Activated CD4-positive, alpha-beta T cell treated with anti-CD3 and anti-CD28 coated beads, Interleukin-2, amount 10 ng/mL, durations not matched to agents 24 days and 14 days (primary cell): ENCODE data around the gene UBASH3B. TPM values are rescaled to one million over a fixed set of nuclear protein-coding genes. Genes with fewer than 3 reads are reported as not detected.

Experiments used
- DNase-seq: peaks from one replicate; pipeline ENCODE4 v3.0.0; 2022
- H3K27ac Mint-ChIP-seq: one replicate; pipeline ENCODE4 v1.8.0; 2022; ENCODE audit warnings: mild to moderate bottlenecking, mixed read lengths
- H3K27me3 Mint-ChIP-seq: one replicate; pipeline ENCODE4 v1.8.0; 2022; ENCODE audit warnings: mixed read lengths
- H3K36me3 Mint-ChIP-seq: one replicate; pipeline ENCODE4 v1.8.0; 2022; ENCODE audit warnings: low read depth, mild to moderate bottlenecking, mixed read lengths
- H3K4me1 Mint-ChIP-seq: one replicate; pipeline ENCODE4 v1.8.0; 2021; ENCODE audit warnings: mixed read lengths
- H3K4me3 Mint-ChIP-seq: one replicate; pipeline ENCODE4 v1.8.0; 2022; ENCODE audit warnings: mild to moderate bottlenecking, moderate library complexity, mixed read lengths
- H3K9me3 Mint-ChIP-seq: one replicate; pipeline ENCODE4 v1.8.0; 2021; ENCODE audit warnings: mixed read lengths
- intact Hi-C: fragments of 100-400 bp; cut with micrococcal nuclease; formaldehyde crosslinking; loops from one replicate; pipeline ENCODE4 v1.15.1; 2023
- total RNA-seq: library from RNA; stranded (reverse); gene quantifications from 2 replicates; pipeline ENCODE4 v1.2.3, GENCODE V29; 2022

Gene UBASH3B
- total RNA-seq, 1 donor from 2014 or later = 14.8 TPM

DNA sequence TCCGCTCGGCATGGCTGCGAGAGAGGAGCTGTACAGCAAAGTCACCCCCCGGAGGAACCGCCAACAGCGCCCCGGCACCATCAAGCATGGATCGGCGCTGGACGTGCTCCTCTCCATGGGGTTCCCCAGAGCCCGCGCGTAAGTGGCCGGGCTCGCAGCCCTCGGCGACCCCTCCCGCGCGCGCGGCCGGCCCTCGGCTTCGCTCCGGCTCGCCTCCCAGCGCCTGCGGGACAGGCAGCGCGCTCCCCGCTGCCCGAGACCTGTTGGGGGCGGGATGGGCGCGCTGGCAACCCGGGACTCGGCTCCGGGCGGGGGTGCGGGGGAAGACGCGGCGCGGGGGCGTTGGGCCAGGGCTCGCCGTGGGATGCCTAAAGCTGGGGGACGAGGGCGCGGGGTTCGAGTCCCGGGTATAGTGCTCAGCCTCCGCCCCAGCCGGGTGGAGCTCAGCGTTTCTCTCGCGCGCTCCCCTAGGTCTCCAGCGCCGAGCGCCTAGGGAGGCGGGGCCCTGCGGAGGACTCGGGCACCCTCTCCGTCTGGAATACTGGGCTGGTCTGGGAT lies 630 bp downstream of the UBASH3B start:
- H3K27me3 Mint-ChIP-seq = peaks cover 52% of the 10 kb centered on the region
- H3K36me3 Mint-ChIP-seq = peaks cover 5% of the 10 kb centered on the region
- intact Hi-C loops = loop anchor here (2.0 to 10.0 kb wide), 3 partner anchors 15 to 199 kb away; no protein-coding TSS in a partner anchor
- peaks cover 17% of the 10 kb centered on the region for H3K4me1 Mint-ChIP-seq
- H3K9me3 Mint-ChIP-seq = no peaks in the 10 kb centered on the region
- DNase-seq = peak; percentile 83
- H3K4me3 Mint-ChIP-seq = peak overlapping the region; percentile 97
- H3K27ac Mint-ChIP-seq = peak overlapping the region; percentile 86

- H3K36me3 Mint-ChIP-seq = peaks cover 5% of the 10 kb centered on the region
- intact Hi-C loops = loop anchor here (2.0 to 10.0 kb wide), 3 partner anchors 16 to 198 kb away; no protein-coding TSS in a partner anchor
These were observed 1.1 kb downstream of the UBASH3B start for GRCh38 chr11:122656631-122657101.

DNA sequence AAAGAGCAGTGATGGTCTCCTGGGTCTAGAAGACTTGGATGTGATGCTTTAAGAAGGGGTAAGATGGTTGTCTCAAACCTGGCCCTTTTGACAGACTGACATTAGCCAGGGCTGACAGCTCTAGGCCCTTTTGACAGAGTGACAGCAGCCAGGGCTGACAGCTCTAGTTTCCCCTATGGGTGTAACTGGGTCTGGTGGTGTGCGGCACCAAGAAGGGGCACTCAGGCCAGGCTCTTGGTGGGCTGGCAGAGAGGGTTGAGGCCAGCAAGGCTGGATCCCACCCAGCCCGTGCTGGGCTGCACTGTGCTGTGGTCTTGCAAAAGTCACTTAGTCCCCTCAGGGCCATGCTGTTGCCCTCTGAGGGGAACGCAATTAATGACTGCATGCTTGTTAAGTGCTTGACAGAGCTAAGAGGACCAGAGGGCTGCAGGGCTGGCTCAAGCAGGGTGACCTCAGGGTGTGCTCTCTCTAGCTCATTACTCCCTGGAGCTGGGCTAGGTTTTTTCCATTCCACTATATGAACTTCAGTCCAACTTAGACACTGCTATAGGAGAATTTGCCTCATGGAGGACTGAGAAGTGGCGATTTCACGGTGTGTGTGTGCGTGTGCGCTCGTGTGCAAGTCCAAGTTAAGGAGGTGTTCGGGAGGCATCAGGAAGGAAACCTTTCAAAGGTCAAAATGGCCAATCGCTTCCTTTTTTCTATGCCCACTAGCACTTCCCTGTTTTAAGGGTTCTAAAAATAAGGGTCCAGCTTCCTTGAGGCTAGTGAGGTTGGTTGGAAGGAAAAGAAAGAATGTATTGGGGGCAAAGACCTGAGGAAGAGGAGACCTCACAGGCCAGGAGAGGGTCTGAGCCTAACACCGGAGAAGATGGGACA lies 4.4 kb downstream of the UBASH3B start:
- no peak overlapping the region for H3K4me3 Mint-ChIP-seq

More at GRCh38 chr11:122656631-122657101, 1.1 kb downstream of the UBASH3B start:
- no peaks in the 10 kb centered on the region for H3K9me3 Mint-ChIP-seq
- DNase-seq = peak; percentile 76
- peak overlapping the region; percentile 97 for H3K4me3 Mint-ChIP-seq
- H3K4me1 Mint-ChIP-seq = peaks cover 17% of the 10 kb centered on the region
- H3K27ac Mint-ChIP-seq = peak overlapping the region; percentile 61
- H3K27me3 Mint-ChIP-seq = peaks cover 52% of the 10 kb centered on the region

DNA sequence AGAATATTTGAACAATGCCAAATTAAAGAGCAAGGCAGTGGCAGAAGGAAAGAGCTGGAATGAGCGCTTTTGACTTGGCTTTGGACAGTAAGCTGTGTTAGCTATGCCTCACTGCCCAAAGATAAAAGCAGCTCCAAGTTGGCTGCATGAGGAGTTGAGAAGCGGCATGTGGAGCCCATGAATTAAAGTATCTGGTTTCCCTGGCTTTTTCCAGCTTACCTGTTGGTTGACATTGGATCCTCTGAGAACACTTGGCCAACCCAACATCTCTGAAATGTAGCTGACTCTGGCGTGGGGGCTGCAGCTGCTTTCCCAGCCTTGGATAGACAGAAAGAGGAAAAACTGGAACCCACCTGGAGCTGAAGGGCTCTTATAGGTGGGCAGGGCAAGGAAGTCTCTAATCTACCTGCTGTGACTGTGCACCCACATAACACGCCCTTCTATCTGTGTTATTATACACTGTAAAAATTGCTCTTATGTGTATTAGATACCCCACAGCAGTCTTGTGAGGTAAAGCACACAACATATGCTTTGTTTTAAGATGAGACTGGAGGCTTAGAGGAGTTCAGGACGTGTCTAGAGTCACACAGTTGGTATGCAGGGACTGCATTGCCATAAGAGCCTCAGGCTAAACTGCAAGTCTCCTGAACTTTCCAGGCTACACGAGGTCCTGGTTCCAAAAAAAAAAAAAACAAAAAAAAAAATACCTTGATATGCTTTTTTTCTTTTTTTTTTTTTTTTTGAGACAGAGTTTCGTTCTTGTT lies 5.8 kb downstream of the UBASH3B start:
- Mint-ChIP-seq H3K27me3 (peaks cover 24% of the 10 kb centered on the region), H3K4me3 (no peak overlapping the region), H3K9me3 (no peaks in the 10 kb centered on the region), H3K36me3 (peaks cover 5% of the 10 kb centered on the region), H3K27ac (no peak overlapping the region), H3K4me1 (peaks cover 9% of the 10 kb centered on the region)
- intact Hi-C loops = no loop called here
- DNase-seq = no peak

More for the DNA sequence above, 4.4 kb downstream of the UBASH3B start:
- peaks cover 5% of the 10 kb centered on the region for H3K36me3 Mint-ChIP-seq
- intact Hi-C loops = loop anchor here (10.0 kb wide), 1 partner anchor 195 kb away; no protein-coding TSS in a partner anchor
- H3K27me3 Mint-ChIP-seq = peaks cover 29% of the 10 kb centered on the region
- H3K9me3 Mint-ChIP-seq = no peaks in the 10 kb centered on the region
- H3K27ac Mint-ChIP-seq = no peak overlapping the region
- H3K4me1 Mint-ChIP-seq = peaks cover 15% of the 10 kb centered on the region
- DNase-seq = no peak

- H3K4me1 Mint-ChIP-seq = peaks cover 8% of the 10 kb centered on the region
- DNase-seq = no peak
These were observed 7.7 kb downstream of the UBASH3B start for GRCh38 chr11:122663056-122663740.

DNA sequence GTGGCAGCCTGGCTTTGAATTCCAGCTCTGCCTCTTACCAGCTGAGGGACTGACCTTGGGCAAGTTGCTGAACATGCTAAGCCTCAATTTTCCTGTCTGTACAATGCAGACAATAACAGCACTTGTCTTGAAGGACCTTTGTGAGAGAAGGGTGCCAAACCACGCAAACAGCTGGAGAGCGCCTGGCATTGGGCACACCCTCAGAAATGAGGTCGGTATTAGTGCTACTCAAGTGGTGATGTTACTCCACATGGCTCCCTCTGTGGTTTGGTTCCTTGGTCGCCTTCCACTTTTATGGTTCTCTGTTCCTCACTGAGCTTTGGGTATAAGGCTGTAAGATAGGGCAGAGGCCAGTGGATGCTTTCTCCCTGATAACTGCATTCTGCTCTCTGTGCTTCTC lies 8.2 kb downstream of the UBASH3B start:
- intact Hi-C loops = no loop called here
- Mint-ChIP-seq H3K4me3 (no peak overlapping the region), H3K27me3 (peaks cover 14% of the 10 kb centered on the region), H3K36me3 (peaks cover 2% of the 10 kb centered on the region), H3K4me1 (peaks cover 13% of the 10 kb centered on the region), H3K27ac (no peak overlapping the region), H3K9me3 (no peaks in the 10 kb centered on the region)
- no peak for DNase-seq

More at GRCh38 chr11:122663056-122663740, 7.7 kb downstream of the UBASH3B start:
- Mint-ChIP-seq H3K27ac (no peak overlapping the region), H3K4me3 (no peak overlapping the region), H3K27me3 (peaks cover 15% of the 10 kb centered on the region), H3K9me3 (no peaks in the 10 kb centered on the region), H3K36me3 (peaks cover 2% of the 10 kb centered on the region)
- intact Hi-C loops = no loop called here

DNA sequence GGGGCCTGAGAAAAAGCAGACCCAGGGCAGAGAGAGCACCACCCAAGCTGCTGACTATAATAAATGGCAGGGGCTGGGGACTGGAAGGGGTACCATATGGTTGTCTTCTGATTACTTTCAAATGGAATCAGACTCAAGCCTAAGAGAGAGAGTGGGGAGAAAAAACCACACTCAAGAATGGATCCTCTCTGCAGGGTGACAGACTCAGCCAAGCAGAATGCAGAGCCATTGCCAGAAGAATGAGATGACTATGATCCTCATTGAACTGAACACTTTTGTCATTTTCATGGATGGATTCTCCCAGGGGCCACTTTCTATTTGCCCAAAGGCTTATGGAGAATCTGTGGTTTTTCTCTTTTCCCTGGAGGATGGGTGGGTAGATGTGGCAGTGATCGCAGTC lies 8.7 kb downstream of the UBASH3B start:
- Mint-ChIP-seq H3K4me1 (peaks cover 16% of the 10 kb centered on the region), H3K4me3 (no peak overlapping the region), H3K36me3 (peaks cover 1% of the 10 kb centered on the region), H3K27me3 (peaks cover 10% of the 10 kb centered on the region), H3K9me3 (peaks cover 3% of the 10 kb centered on the region), H3K27ac (no peak overlapping the region)
- DNase-seq = no peak
- intact Hi-C loops = no loop called here

DNA sequence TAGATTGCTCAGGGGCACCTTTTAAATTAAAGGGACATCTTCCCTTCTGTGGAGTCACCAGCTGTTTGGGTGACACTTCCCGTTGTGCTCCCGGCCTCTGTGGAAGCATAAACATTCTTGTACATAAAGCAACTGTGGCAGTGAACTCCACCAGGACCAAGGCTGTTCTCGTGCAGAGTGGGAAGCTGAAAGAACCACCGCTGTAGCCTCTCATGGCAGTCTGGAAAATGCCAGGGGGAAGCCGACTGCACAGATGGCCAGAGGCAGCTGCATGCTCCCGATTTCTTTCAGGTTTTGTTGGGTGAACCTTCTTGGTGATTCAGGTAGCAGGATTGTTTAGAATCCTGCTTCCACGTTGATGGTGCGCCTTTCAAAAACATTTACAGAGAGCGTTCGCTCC lies 10.3 kb downstream of the UBASH3B start:
- Mint-ChIP-seq H3K36me3 (peaks cover 7% of the 10 kb centered on the region), H3K4me1 (peaks cover 24% of the 10 kb centered on the region)
- intact Hi-C loops = no loop called here

DNA sequence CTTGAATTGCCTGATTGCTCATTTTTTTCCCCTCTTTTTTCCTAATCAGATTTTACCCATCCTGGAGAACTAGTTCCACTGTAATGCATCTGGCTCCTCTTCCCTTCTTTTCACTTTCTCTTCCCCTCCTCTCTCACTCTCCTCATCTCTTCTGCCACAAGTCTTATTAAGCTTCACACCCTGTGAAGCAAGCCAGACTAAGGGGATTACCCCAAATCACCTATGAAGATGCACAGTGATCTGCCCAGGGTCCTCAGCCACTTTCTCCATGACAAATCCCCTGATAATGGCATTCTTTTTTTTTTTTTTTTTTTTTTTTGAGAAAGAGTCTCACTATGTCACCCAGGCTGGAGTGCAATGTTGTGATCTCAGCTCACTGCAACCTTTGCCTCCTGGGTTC lies 11.2 kb downstream of the UBASH3B start:
- Mint-ChIP-seq H3K4me3 (no peak overlapping the region), H3K27me3 (peaks cover 5% of the 10 kb centered on the region), H3K27ac (no peak overlapping the region)

More for the DNA sequence above, 10.3 kb downstream of the UBASH3B start:
- H3K9me3 Mint-ChIP-seq = peaks cover 14% of the 10 kb centered on the region
- no peak overlapping the region for H3K27ac Mint-ChIP-seq
- DNase-seq = no peak
- peaks cover 7% of the 10 kb centered on the region for H3K27me3 Mint-ChIP-seq
- H3K4me3 Mint-ChIP-seq = no peak overlapping the region

DNA sequence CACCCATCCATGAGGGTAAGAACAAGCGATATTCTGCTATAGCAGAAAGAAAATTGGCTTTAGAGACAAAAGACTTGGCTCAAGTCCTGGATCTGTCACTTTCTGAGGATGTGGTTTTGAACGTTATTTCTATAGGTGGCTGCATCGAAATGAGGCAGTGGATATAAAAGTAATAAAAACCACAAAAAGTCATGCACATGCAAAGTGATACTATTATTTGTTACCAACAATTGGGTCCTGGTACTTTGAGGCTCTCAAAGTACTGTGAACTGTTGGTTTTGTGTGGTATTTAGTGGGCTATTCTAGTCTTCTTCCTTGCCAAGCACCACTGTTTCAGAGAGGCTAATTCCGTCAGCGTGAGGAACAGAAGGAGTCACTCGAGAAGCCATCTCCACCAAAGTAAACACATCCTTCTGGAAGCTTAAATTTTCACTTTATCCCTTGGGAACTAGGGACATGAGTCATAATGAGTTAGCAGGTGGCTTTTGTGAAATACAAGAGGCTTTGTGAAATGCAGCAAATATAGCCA lies 13.1 kb downstream of the UBASH3B start:
- no peak overlapping the region for H3K27ac Mint-ChIP-seq
- peaks cover 9% of the 10 kb centered on the region for H3K36me3 Mint-ChIP-seq
- peaks cover 25% of the 10 kb centered on the region for H3K4me1 Mint-ChIP-seq
- H3K9me3 Mint-ChIP-seq = peaks cover 14% of the 10 kb centered on the region
- DNase-seq = no peak
- peaks cover 4% of the 10 kb centered on the region for H3K27me3 Mint-ChIP-seq
- intact Hi-C loops = no loop called here
- H3K4me3 Mint-ChIP-seq = peak overlapping the region; percentile 3

More for the DNA sequence above, 11.2 kb downstream of the UBASH3B start:
- peaks cover 14% of the 10 kb centered on the region for H3K9me3 Mint-ChIP-seq
- peaks cover 9% of the 10 kb centered on the region for H3K36me3 Mint-ChIP-seq
- peaks cover 24% of the 10 kb centered on the region for H3K4me1 Mint-ChIP-seq
- intact Hi-C loops = no loop called here
- DNase-seq = no peak

- H3K36me3 Mint-ChIP-seq = peaks cover 9% of the 10 kb centered on the region
- intact Hi-C loops = loop anchor here (10.0 kb wide), 1 partner anchor 1095 kb away; no protein-coding TSS in a partner anchor
- H3K4me1 Mint-ChIP-seq = peaks cover 27% of the 10 kb centered on the region
- H3K27ac Mint-ChIP-seq = no peak overlapping the region
- no peak overlapping the region for H3K4me3 Mint-ChIP-seq
- H3K9me3 Mint-ChIP-seq = peaks cover 14% of the 10 kb centered on the region
- H3K27me3 Mint-ChIP-seq = peaks cover 3% of the 10 kb centered on the region
- DNase-seq = no peak
These were observed 14.6 kb downstream of the UBASH3B start for GRCh38 chr11:122670131-122670530.

DNA sequence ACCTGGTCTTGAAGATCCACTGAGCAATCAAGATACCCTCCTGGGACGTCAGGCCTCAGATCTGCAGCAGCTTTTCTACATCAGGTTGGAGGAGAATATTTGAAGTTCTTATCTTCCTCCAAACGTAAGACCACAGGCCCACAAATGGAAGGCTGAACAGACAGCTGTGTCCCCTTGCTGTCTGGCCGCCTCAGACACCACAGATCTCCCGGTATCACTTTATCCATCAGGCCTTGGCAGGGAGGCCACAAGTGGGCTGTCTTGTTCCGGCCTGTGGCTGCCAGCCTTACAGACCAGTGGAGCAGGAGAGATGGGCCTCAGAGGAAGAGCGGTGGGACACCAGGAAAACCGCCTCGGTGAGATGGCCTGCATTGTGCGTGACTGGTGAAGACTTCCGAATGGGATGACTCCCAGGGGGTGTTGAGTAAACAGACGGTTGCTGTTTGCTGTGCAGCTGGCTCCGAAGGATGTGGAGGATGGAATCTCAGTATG lies 15.9 kb downstream of the UBASH3B start:
- Mint-ChIP-seq H3K27ac (no peak overlapping the region), H3K9me3 (peaks cover 14% of the 10 kb centered on the region), H3K27me3 (peaks cover 3% of the 10 kb centered on the region), H3K4me1 (peaks cover 34% of the 10 kb centered on the region), H3K36me3 (peaks cover 9% of the 10 kb centered on the region), H3K4me3 (no peak overlapping the region)
- intact Hi-C loops = loop anchor here (10.0 kb wide), 1 partner anchor 1093 kb away; no protein-coding TSS in a partner anchor
- no peak for DNase-seq
